HG02623 (cell line): ENCODE measurements around the gene SH2B3.

Source experiments
- ATAC-seq: cut with Tn5 transposase; IDR thresholded peaks from one replicate; pipeline ENCODE4 v1.9.1; 2021; ENCODE audit warnings: moderate library complexity; ENCODE audit not compliant: unreplicated experiment

SH2B3 gene

GRCh38 chr12:111408686-111409402 is 3.1 kb downstream of the SH2B3 start:
- ATAC-seq = no peak

- ATAC-seq = no peak
Observed at GRCh38 chr12:111409403-111409779, 3.7 kb downstream of the SH2B3 start.

GRCh38 chr12:111409780-111410430 is 4.2 kb downstream of the SH2B3 start:
- no peak for ATAC-seq

GRCh38 chr12:111410431-111411184 is 4.9 kb downstream of the SH2B3 start:
- no peak for ATAC-seq

- no peak for ATAC-seq
Observed at GRCh38 chr12:111411185-111411764, 5.6 kb downstream of the SH2B3 start.

GRCh38 chr12:111412007-111412829 is 6.5 kb downstream of the SH2B3 start:
- ATAC-seq = no peak

GRCh38 chr12:111412830-111413441 is 7.2 kb downstream of the SH2B3 start:
- no peak for ATAC-seq

- no peak for ATAC-seq
Observed at GRCh38 chr12:111413442-111414086, 7.8 kb downstream of the SH2B3 start.

- ATAC-seq = no peak
Observed at GRCh38 chr12:111414711-111415252, 9.1 kb downstream of the SH2B3 start.

- no peak for ATAC-seq
Observed at GRCh38 chr12:111417290-111417689, 11.6 kb downstream of the SH2B3 start.

GRCh38 chr12:111417784-111418593 is 12.3 kb downstream of the SH2B3 start:
- no peak for ATAC-seq

- ATAC-seq = no peak
Observed at GRCh38 chr12:111418594-111418880, 12.8 kb downstream of the SH2B3 start.

GRCh38 chr12:111419784-111420183 is 14.1 kb downstream of the SH2B3 start:
- ATAC-seq = no peak

- ATAC-seq = no peak
Observed at GRCh38 chr12:111420494-111420893, 14.8 kb downstream of the SH2B3 start.

- ATAC-seq = no peak
Observed at GRCh38 chr12:111424189-111424792, 18.6 kb downstream of the SH2B3 start.

GRCh38 chr12:111424793-111425251 is 19.1 kb downstream of the SH2B3 start:
- no peak for ATAC-seq

GRCh38 chr12:111425655-111426054 is 19.9 kb downstream of the SH2B3 start:
- ATAC-seq = no peak
